ENCODE measurements around the gene TENT5C. TPM values are rescaled to one million over a fixed set of nuclear protein-coding genes. Genes with fewer than 3 reads are reported as not detected.

The TENT5C gene
- total RNA-seq, 2 donors from 2014 or later, result 75.1 to 86.2 TPM

DNA sequence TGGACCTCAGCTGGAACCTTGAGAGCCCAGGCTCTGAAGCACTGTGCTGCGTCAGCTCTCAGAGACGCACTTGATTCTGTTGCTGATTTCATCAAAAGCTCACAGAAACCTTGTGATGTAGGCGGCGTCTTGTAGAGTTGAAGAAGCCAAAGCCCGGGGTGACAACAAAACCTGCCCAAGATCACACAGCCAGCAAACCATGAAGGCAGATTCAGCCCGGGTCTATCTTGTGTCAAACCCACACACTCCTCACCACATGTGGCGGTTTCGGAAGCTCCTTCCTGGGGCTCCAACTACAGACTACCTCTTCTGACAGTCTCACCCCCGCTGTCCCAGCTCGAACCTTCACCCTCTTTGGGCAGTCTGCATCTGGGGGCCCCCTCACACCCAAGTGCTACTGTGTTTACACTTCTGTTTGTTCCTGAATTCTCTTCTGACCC, 50.4 kb downstream of the TENT5C start:
- Mint-ChIP-seq H3K4me3 (peak overlapping the region; percentile 78), H3K36me3 (no peaks in the 10 kb centered on the region), H3K27me3 (peaks cover 0 to 7% of the 10 kb centered on the region in 2 donors), H3K9me3 (no peaks in the 10 kb centered on the region), H3K27ac (peak overlapping the region; percentile 87 to 91), H3K4me1 (ENCODE audit: low read depth in 2 of 2) (peaks cover 76 to 87% of the 10 kb centered on the region in 2 donors)
- ATAC-seq (peak; percentile 78 to 84), DNase-seq (ENCODE audit: low spot score) (peak; percentile 88)

DNA sequence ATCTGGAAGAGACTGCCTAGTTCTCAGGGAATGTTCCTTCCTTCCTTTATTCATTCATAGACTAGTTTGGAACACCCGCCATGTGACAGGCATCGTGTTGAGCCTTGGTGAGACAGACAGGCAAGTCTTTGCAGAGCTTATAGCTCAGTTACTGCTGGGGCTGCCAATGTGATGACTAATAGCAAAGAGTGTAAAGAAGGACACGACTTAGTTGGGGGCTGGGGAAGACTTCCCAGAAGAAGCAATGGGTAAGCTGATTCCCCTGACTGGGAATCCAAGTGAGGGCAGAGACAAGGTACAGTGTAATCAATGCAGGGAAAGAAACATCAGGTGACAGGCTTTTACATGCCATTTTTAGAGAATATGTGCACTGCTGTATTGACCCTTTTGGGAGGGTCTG, 51.2 kb downstream of the TENT5C start:
- Mint-ChIP-seq H3K4me1 (ENCODE audit: low read depth in 2 of 2) (peaks cover 80 to 87% of the 10 kb centered on the region in 2 donors), H3K27me3 (peaks cover 0 to 4% of the 10 kb centered on the region in 2 donors), H3K36me3 (peaks cover 3% of the 10 kb centered on the region), H3K4me3 (peak overlapping the region; percentile 78), H3K27ac (peak overlapping the region; percentile 87 to 91), H3K9me3 (peaks cover 2% of the 10 kb centered on the region)
- ATAC-seq (peak in 1 of 2 donors; percentile 35), DNase-seq (ENCODE audit: low spot score) (peak; percentile 62)

DNA sequence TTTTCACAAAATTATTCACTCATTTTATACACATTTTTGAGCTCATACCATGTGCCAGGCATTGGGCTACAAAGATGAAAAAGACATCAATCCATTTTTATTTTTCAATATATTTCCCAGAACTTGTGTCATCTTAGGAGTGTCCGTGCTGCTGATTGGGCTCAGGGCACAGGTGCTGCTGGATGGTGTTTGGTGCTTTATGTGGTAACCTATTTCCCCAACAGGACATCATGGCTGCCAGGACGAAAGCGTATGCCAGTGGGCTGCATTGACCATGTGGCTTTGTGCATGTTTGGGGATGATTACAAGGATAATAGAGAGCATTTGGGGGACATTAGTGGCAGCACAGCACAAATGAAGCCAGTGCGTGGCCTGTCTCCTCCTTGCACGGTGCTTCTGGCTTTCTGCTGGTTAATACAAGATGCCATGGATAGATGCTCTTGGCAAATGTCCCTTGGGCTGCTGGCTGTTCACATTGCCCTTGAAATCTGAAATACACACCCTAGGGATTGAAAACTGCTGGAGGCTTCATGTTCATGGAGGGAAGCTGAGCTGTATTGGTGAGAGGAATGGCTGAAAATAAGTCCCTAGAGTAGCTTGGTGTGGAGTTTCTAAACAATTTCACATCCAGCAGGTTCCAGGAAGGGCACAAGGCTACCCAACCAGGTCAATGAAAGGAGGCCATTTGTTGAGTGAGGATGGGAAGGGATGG, 52.3 kb downstream of the TENT5C start:
- DNase-seq (ENCODE audit: low spot score) (peak; percentile 54), ATAC-seq (no peak)
- H3K4me1 Mint-ChIP-seq (ENCODE audit: low read depth in 2 of 2), result peaks cover 80 to 85% of the 10 kb centered on the region in 2 donors
- no peaks in the 10 kb centered on the region for H3K27me3 Mint-ChIP-seq
- H3K9me3 Mint-ChIP-seq, result peaks cover 4% of the 10 kb centered on the region
- peak overlapping the region; percentile 75 for H3K4me3 Mint-ChIP-seq
- peak overlapping the region; percentile 62 to 91 for H3K27ac Mint-ChIP-seq
- peaks cover 8% of the 10 kb centered on the region for H3K36me3 Mint-ChIP-seq

DNA sequence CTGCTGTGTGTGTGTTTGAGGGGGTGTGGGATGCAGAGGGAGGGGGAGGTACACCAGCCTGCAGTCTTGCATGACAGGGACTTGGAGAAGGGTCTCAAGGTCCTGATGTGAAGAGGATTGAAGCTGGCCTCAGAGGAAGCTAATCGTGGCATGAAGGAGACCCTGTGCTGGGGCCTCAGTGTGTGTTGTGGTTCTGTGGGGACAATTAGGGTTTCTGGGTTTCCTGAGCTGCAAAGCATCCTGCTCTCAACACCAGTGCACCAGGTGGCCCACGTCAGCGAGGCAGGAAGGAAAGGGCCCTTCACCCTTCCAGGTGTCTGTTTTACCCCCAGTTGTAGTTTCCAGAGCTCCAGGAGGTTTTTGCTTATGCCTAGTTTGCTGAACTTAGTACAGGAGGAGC, 52.8 kb downstream of the TENT5C start:
- peak; percentile 61 for DNase-seq (ENCODE audit: low spot score)
- Mint-ChIP-seq H3K27me3 (no peaks in the 10 kb centered on the region), H3K36me3 (peaks cover 8% of the 10 kb centered on the region), H3K4me3 (peak overlapping the region; percentile 75), H3K9me3 (peaks cover 4% of the 10 kb centered on the region), H3K27ac (peak overlapping the region; percentile 62 to 91), H3K4me1 (ENCODE audit: low read depth in 2 of 2) (peaks cover 80 to 85% of the 10 kb centered on the region in 2 donors)
- no peak for ATAC-seq

DNA sequence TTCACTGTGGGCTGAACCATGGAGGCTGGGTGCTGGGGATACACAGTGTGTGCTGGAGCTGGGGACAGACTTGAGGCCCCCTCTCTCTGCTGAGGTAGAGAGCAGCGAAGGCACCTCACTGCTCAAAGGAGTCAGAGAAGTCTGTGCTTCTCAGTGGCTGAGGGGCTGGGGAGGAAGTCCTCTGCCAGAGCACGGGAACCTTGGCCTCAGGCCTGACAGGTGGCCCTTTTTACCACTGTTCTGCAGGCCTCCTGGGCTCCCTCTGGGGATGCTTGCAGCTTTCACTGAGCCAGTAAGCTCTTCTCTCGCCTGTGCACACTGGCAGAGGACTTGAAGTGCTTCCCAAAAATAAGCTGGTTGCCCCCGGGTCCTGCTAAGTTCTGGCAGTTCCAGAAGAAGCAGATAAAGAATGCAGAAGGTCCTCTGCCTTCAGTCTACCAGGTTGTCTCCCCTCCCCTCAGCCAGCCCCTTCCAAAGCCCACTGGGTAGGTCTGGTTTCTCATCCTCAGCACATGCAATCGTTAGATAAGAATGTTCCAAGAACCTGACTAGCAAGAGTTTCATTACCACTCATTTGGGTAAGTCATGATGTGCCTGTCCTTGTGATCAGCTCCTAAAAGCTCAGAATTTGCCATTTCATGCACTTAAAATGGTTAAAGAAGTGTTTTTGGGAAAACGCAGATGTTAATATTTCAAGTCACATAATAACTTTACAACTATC, 53.9 kb downstream of the TENT5C start:
- H3K4me3 Mint-ChIP-seq, result peak overlapping the region; percentile 83
- ATAC-seq (no peak), DNase-seq (ENCODE audit: low spot score) (peak; percentile 54)
- peaks cover 8% of the 10 kb centered on the region for H3K36me3 Mint-ChIP-seq
- H3K27ac Mint-ChIP-seq, result peak overlapping the region; percentile 92 to 96
- no peaks in the 10 kb centered on the region for H3K27me3 Mint-ChIP-seq
- H3K9me3 Mint-ChIP-seq, result peaks cover 4% of the 10 kb centered on the region
- H3K4me1 Mint-ChIP-seq (ENCODE audit: low read depth in 2 of 2), result peaks cover 79 to 85% of the 10 kb centered on the region in 2 donors

DNA sequence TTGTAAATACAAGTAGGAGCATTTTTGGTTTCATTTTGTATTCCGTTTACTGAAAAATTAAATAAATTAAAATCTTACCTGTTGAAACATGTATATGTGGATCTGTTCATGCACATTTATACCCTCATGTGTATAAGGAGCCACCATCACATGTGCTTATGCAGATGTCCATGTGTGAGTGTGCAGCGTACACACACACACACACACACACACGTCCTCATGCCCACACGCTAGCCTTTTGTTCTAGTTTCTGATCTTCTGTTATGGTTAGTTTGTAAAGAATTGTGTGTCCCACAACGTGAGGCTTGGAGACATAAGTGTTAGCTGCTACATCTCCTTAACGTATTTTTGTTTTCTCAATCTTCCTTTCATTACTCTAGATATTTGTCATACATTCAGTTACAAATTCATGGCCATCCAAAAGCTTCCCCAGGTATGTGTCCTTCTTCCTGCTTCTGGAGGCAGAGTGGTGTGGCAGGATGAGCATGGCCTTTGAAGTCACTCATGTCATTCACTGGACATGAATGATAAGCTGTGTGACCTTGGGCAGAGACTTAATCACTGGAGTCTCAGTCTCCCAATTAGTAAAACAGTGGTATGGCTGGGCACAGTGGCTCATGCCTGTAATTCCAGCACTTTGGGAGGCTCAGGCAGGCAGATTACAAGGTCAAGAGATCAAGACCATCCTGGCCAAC, 54.6 kb downstream of the TENT5C start:
- H3K4me1 Mint-ChIP-seq (ENCODE audit: low read depth in 2 of 2), result peaks cover 75 to 85% of the 10 kb centered on the region in 2 donors
- peaks cover 8% of the 10 kb centered on the region for H3K36me3 Mint-ChIP-seq
- peak overlapping the region; percentile 83 for H3K4me3 Mint-ChIP-seq
- DNase-seq (ENCODE audit: low spot score) (no peak), ATAC-seq (no peak)
- H3K9me3 Mint-ChIP-seq, result peaks cover 4% of the 10 kb centered on the region
- no peaks in the 10 kb centered on the region for H3K27me3 Mint-ChIP-seq
- peak overlapping the region; percentile 92 to 96 for H3K27ac Mint-ChIP-seq

DNA sequence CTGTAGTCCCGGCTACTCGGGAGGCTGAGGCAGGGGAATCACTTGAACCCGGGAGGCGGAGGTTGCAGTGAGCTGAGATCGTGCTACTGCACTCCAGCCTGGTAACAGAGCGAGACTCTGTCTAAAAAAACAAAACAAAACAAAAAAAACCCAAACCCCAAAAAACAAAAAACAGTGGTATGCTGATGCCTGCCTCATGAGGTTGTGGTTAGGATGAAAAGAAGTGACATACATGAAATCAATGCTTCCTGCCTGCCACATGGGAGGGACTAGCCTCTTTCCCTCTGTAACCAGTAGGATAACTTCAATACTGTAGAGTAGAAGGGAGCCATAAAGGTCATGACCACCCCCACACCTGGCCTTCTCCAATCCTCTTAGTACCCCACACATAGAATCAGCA, 55.2 kb downstream of the TENT5C start:
- peak; percentile 61 for DNase-seq (ENCODE audit: low spot score)
- peaks cover 8% of the 10 kb centered on the region for H3K36me3 Mint-ChIP-seq
- H3K27ac Mint-ChIP-seq, result peak overlapping the region; percentile 92 to 96
- peaks cover 75 to 85% of the 10 kb centered on the region in 2 donors for H3K4me1 Mint-ChIP-seq (ENCODE audit: low read depth in 2 of 2)
- H3K27me3 Mint-ChIP-seq, result no peaks in the 10 kb centered on the region
- peak overlapping the region; percentile 83 for H3K4me3 Mint-ChIP-seq
- ATAC-seq, result peak in 1 of 2 donors; percentile 42
- H3K9me3 Mint-ChIP-seq, result peaks cover 4% of the 10 kb centered on the region

DNA sequence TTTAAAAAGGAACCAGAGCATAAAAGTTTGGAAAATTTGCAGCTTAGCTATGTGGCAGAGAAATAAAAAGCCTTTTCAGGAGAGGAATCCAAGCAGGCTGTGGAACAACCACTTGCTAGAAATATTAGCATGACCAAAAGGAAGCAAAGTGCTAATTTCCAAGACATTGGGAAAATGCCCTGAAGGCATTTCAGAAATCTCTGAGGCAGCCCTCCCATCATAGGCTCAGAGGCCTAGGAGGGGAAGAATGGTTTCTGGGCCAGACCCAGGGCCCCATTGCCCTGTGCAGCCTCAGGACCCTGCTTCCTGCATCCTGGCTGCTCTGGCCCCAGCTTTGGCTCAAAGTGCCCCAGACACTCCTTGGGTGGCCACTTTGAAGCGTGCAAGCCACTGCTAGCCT, 56.8 kb downstream of the TENT5C start:
- Mint-ChIP-seq H3K4me3 (peak overlapping the region; percentile 83), H3K4me1 (ENCODE audit: low read depth in 2 of 2) (peaks cover 72 to 83% of the 10 kb centered on the region in 2 donors), H3K36me3 (peaks cover 8% of the 10 kb centered on the region), H3K27me3 (no peaks in the 10 kb centered on the region), H3K9me3 (peaks cover 9% of the 10 kb centered on the region), H3K27ac (peak overlapping the region; percentile 92 to 96)
- DNase-seq (ENCODE audit: low spot score) (peak; percentile 28), ATAC-seq (no peak)

DNA sequence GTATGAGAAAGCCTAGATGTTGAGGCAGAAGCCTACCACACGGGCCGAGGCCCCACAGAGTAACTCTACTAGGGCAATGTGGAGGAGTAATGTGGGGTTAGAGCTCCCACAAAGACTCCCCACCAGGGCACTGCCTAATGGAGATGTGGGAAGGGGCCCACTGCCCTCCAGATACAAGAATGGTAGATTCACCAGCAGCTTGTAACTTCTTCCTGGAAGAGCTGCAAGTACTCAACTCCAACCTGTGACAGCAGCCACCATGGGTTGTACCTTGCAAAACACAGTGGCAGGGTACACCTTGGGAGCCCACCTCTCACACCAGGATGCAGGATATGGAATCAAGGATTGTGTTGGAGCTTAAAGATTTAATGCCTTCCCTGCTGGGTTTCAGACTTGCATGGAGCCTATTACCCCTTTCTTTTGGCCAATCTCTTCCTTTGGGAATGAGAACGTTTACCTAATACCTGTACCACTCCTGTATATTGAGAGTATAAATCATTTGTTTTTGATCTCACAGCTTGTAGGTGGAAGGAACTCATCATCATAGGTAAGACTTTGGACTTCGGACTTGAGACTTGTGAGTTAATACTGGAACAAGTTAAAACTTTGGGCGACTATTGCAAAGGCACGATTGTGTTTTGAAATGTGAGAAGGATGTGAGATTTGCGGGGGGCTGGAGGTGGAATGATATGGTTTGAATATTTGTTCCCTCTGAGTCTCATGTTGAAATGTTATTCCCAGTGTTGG, 57.5 kb downstream of the TENT5C start:
- peak; percentile 52 for DNase-seq (ENCODE audit: low spot score)
- H3K27me3 Mint-ChIP-seq, result no peaks in the 10 kb centered on the region
- peak overlapping the region; percentile 92 to 96 for H3K27ac Mint-ChIP-seq
- no peak for ATAC-seq
- H3K9me3 Mint-ChIP-seq, result peaks cover 9% of the 10 kb centered on the region
- H3K4me1 Mint-ChIP-seq (ENCODE audit: low read depth in 2 of 2), result peaks cover 73 to 83% of the 10 kb centered on the region in 2 donors
- H3K4me3 Mint-ChIP-seq, result peak overlapping the region; percentile 81
- peaks cover 8% of the 10 kb centered on the region for H3K36me3 Mint-ChIP-seq

DNA sequence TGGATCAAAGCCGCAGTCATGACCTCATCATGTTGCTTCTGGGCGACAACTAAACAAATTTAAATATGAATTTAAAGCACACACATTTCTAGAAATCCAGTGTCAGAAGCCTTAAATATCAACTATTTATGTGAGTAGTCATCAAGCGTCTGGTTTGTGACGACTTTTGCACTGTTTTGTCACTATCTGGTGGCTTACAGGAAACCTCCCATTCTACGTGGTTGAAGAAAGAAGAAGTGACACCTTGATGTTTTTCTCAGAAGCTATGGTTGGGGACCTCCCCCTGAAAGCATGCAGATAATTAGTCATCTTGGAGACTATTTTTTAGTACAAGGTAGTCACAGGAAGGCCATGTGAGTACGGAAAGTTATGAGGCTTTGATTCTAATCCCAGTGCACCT, 58.5 kb downstream of the TENT5C start:
- ATAC-seq (peak; percentile 85 to 90), DNase-seq (ENCODE audit: low spot score) (peak; percentile 80)
- peak overlapping the region; percentile 92 to 96 for H3K27ac Mint-ChIP-seq
- H3K4me1 Mint-ChIP-seq (ENCODE audit: low read depth in 2 of 2), result peaks cover 67 to 79% of the 10 kb centered on the region in 2 donors
- peaks cover 8% of the 10 kb centered on the region for H3K36me3 Mint-ChIP-seq
- peaks cover 9% of the 10 kb centered on the region for H3K9me3 Mint-ChIP-seq
- H3K27me3 Mint-ChIP-seq, result no peaks in the 10 kb centered on the region
- peak overlapping the region; percentile 81 for H3K4me3 Mint-ChIP-seq

DNA sequence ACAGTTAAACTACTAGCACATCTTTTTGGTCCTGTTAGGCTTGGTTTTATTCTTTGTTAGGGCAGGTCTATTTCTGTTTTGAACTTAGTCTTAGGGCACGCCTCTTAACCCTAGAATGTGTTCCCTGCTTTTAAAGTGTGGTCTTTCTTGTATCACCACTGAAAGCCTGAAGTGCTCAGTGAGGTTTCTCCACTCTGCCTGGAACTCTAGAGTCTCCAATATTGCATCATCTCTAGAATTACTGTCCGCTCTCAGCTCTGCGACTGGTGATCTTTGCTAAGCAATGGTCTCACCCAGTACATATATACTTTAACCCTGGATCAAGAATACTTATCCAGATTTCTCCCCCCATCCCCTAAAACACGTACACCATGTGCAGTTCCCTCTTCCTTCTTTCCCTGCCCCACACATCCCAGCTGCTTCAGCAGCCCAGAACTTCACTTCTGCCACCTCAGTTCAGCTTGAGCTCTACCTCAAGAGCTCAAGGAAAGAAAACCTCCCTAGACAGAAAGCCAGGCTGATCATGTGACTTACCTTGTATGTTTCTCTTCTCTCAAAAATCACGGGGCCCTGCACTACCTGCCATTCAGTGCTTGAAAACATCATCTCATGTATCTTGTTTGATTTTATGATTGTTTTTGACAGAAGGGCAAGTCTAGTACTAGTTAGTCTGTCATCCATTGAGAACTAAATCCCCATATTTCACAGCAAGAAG, 59.9 kb downstream of the TENT5C start:
- Mint-ChIP-seq H3K9me3 (peaks cover 9% of the 10 kb centered on the region), H3K4me1 (ENCODE audit: low read depth in 2 of 2) (peaks cover 59 to 69% of the 10 kb centered on the region in 2 donors), H3K4me3 (peak overlapping the region; percentile 81), H3K27me3 (no peaks in the 10 kb centered on the region), H3K27ac (peak overlapping the region; percentile 92 to 96), H3K36me3 (peaks cover 8% of the 10 kb centered on the region)
- DNase-seq (ENCODE audit: low spot score) (peak; percentile 56), ATAC-seq (peak; percentile 69 to 76)

DNA sequence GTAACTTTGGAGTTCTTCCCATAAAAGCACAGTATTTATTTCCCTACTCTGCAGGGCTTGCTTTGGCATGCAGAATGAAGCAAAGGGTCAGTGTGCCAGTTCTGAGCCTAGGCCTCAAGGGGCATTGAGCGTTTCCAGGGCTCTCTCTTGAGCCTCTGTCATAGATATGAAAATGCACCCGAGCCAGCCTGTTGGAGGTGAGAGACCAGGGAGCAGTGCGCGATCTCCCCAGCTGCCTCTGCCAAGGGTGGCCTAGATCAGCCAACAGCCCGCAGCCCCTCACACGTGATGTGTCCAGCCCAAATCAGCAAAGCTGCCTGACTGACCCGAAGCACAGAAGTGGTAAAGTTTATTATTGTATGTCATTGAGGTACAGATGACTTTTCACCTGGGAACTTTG, 63.7 kb downstream of the TENT5C start:
- peaks cover 50 to 58% of the 10 kb centered on the region in 2 donors for H3K4me1 Mint-ChIP-seq (ENCODE audit: low read depth in 2 of 2)
- H3K36me3 Mint-ChIP-seq, result no peaks in the 10 kb centered on the region
- DNase-seq (ENCODE audit: low spot score), result no peak
- H3K27me3 Mint-ChIP-seq, result peaks cover 0 to 3% of the 10 kb centered on the region in 2 donors
- H3K9me3 Mint-ChIP-seq, result peaks cover 5% of the 10 kb centered on the region
- no peak for ATAC-seq
- H3K27ac Mint-ChIP-seq, result peak overlapping the region in 1 of 2 donors; percentile 76
- no peak overlapping the region for H3K4me3 Mint-ChIP-seq

Data from natural killer cell treated with Interleukin-12 subunit alpha and Interleukin-12 subunit beta and Interleukin-15 and Interleukin-18, amount 100 ng/mL, for 72 hours (primary cell).